HL-60 (cell line): Measurements from ENCODE around the gene P2RY6.

Experiments used
- DNase-seq, 2 experiments: peaks; one replicate each; pipeline ENCODE4 v3.0.0-alpha.2; 2010 to 2020; ENCODE audit warnings: low read depth in 1 of 2, low spot score in 1 of 2
- H3K27ac ChIP-seq: fragments of 250-450 bp; sonication (Bioruptor Pico); replicated peaks from 2 replicates; pipeline ENCODE4 v1.5.1; 2020; ENCODE audit warnings: mild to moderate bottlenecking, moderate library complexity
- H3K27me3 ChIP-seq: fragments of 250-450 bp; sonication (Bioruptor Pico); 2 replicates; pipeline ENCODE4 v1.5.1; 2021; ENCODE audit warnings: mild to moderate bottlenecking, moderate library complexity; ENCODE audit not compliant: insufficient read depth, poor library complexity, severe bottlenecking
- H3K4me3 ChIP-seq: replicated peaks from 2 replicates; pipeline ENCODE4 v1.5.1; 2011; ENCODE audit warnings: mild to moderate bottlenecking, control low read depth, low read length; ENCODE audit not compliant: insufficient read depth
- CTCF ChIP-seq: IDR thresholded peaks from one replicate; pipeline ENCODE4 v1.5.1; 2011; ENCODE audit warnings: low read length, control low read depth, inconsistent platforms; ENCODE audit not compliant: insufficient read depth
- GABPA ChIP-seq: IDR thresholded peaks from 2 replicates; pipeline ENCODE4 v1.6.1; 2012; ENCODE audit warnings: low read depth
- POLR2AphosphoS5 ChIP-seq: IDR thresholded peaks from 2 replicates; pipeline ENCODE4 v1.6.1; 2012; ENCODE audit warnings: low read depth
- REST ChIP-seq: IDR thresholded peaks from 2 replicates; pipeline ENCODE4 v1.6.1; 2012; ENCODE audit warnings: low read depth; ENCODE audit not compliant: insufficient replicate concordance
- SPI1 ChIP-seq: IDR thresholded peaks from 2 replicates; pipeline ENCODE4 v1.6.1; 2012; ENCODE audit warnings: low read depth, mild to moderate bottlenecking, borderline replicate concordance

Gene P2RY6

GRCh38 chr11:73317373-73317772, 45.2 kb downstream of the P2RY6 start:
- no peak for DNase-seq
- TF ChIP-seq POLR2AphosphoS5 (no peak), GABPA (no peak), CTCF (no peak), REST (no peak), SPI1 (no peak)
- no peak overlapping the region for H3K4me3 ChIP-seq
- H3K27ac ChIP-seq, result no peak overlapping the region
- no peaks in the 10 kb centered on the region for H3K27me3 ChIP-seq

GRCh38 chr11:73317803-73318202, 45.7 kb downstream of the P2RY6 start:
- Histone ChIP-seq H3K27ac (no peak overlapping the region), H3K27me3 (no peaks in the 10 kb centered on the region), H3K4me3 (no peak overlapping the region)
- TF ChIP-seq GABPA, result no peak
- TF ChIP-seq POLR2AphosphoS5, result no peak
- no peak for TF ChIP-seq CTCF
- TF ChIP-seq REST, result no peak
- TF ChIP-seq SPI1, result no peak
- no peak for DNase-seq

- TF ChIP-seq SPI1 (no peak), CTCF (no peak), GABPA (no peak), POLR2AphosphoS5 (no peak), REST (no peak)
- Histone ChIP-seq H3K27me3 (no peaks in the 10 kb centered on the region), H3K27ac (no peak overlapping the region), H3K4me3 (no peak overlapping the region)
- DNase-seq, result no peak
Observed at GRCh38 chr11:73318501-73319011, 46.4 kb downstream of the P2RY6 start.
